HTERT RPE-1 (cell line): ENCODE results near the gene TRH.
"Not testable (repeated sequence)": the region's sequence is repeated elsewhere in the genome, so short reads cannot be mapped to it uniquely, and the experiment has no call there.

Source experiments
- in situ Hi-C: fragments of 300-500 bp; cut with MboI; formaldehyde crosslinking; loops from 4 replicates; pipeline ENCODE4 v1.14.3; 2020; ENCODE audit warnings: low sequenced_read_pairs

Gene TRH

DNA sequence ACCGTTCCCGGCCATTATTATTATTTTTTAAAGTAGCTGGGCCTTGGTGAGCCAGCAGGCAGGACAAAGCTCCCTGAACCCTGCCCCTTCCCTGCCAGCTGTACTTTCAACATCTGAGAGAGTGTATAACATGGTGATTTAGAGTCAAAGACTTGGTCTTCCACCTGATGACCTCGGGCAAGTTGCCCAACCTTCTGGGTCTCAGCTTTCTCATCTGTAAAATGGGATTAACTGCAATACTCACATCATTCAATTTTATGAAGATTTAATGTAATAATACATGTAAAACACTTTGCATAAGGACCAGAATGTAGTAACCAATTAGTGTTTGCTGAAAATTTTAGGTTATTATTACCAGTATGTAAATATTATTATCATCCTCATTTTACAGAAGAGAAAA lies 11.9 kb upstream of the TRH start:
- in situ Hi-C loops: no loop called here

- in situ Hi-C loops: no loop called here
These were observed 8.6 kb upstream of the TRH start for GRCh38 chr3:129965937-129966336.

- in situ Hi-C loops: no loop called here
These were observed 7.6 kb upstream of the TRH start for GRCh38 chr3:129966876-129967275.

- in situ Hi-C loops: no loop called here
These were observed 6.8 kb upstream of the TRH start for GRCh38 chr3:129967761-129968160.

GRCh38 chr3:129971351-129972052 lies 3.0 kb upstream of the TRH start:
- in situ Hi-C loops: no loop called here

DNA sequence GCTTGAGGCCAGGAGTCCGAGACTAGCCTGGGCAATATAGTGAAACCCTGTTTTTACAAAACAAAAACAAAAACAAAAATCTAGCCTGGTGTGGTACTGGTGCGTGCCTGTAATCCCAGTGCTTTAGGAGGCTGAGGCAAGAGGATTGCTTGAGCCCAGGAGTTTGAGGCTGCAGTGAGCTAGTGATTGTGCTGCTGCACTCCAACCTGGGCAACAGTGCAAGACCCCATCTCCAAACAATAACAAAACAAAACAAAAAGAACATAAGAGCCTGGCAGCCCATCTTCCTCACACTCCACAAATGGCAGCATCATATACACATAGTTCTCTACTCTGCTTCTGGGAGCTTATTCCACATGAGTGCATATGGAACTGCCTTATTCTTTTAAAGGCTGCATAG lies 2.2 kb upstream of the TRH start:
- in situ Hi-C loops: no loop called here

GRCh38 chr3:129973853-129974563 lies 512 bp upstream of the TRH start:
- in situ Hi-C loops: no loop called here

GRCh38 chr3:129974833-129975704 lies 549 bp downstream of the TRH start:
- in situ Hi-C loops: no loop called here

GRCh38 chr3:129975705-129976048 lies 1.2 kb downstream of the TRH start:
- in situ Hi-C loops: no loop called here

DNA sequence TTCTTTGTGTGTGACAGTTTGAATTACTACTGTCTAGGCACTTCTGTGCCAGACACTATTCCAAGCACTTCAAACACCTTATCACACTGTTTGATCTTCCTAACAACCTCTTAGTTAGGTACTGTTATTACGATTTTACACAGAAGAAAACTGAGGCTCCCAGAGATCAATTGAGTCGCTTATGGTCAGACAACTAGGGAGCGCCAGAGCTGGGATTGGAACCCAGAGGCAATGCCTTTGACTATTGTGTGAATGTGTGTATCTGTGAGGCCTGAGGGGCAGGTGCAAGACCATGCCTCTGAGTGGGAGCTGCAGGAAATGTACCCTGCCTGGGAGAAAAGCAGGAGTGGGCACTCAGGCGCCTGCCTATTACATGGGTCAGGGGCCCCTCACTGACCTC lies 1.8 kb downstream of the TRH start:
- in situ Hi-C loops: no loop called here

DNA sequence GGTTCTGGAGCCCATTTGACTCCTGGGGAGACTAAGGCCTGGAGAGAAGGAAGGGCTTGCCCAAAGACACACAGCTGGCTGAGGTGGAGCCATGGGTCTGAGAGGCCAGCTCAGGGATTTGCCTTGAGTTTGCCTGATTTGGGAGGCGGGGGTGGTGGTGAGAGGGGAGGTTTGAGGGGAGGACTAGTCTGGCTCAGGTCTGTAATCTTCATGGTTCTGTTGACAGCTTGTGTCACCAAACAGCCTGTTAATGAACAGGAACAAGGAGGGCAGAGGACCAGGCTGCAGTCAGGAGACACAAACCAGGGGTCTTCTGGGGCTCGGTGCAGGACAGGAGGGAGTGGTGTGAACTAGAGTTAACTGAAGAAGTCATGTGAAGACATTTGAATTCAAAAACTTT lies 3.6 kb downstream of the TRH start:
- in situ Hi-C loops: no loop called here

DNA sequence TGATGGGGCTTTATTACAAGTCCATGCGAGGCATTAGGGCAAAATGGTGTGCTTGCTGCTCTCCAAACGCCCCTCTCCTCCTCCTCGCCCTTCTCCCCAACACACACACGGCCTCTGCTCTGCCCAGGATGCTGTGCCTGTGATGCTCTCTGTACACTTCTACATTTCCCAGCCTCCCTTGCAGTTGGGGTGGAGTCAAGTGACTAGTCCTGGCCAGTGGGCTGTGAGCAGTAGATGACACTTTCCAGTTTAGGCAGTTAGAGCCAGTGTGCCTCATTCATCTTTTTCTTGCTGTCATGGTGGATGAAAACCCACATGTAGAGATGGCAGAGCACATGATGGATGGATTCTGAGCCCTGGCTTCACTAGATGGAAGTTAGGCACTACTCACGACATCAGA lies 5.4 kb downstream of the TRH start:
- in situ Hi-C loops: no loop called here

GRCh38 chr3:129983561-129983960 lies 9.0 kb downstream of the TRH start:
- in situ Hi-C loops: no loop called here

- in situ Hi-C loops: no loop called here
These were observed 9.6 kb downstream of the TRH start for GRCh38 chr3:129984125-129984524.

GRCh38 chr3:129985113-129985512 lies 10.6 kb downstream of the TRH start:
- in situ Hi-C loops: no loop called here

GRCh38 chr3:129988429-129988828 lies 13.9 kb downstream of the TRH start:
- in situ Hi-C loops: no loop called here

GRCh38 chr3:129989414-129989813 lies 14.9 kb downstream of the TRH start:
- in situ Hi-C loops: no loop called here

GRCh38 chr3:129992781-129993180 lies 18.3 kb downstream of the TRH start:
- in situ Hi-C loops: no loop called here

DNA sequence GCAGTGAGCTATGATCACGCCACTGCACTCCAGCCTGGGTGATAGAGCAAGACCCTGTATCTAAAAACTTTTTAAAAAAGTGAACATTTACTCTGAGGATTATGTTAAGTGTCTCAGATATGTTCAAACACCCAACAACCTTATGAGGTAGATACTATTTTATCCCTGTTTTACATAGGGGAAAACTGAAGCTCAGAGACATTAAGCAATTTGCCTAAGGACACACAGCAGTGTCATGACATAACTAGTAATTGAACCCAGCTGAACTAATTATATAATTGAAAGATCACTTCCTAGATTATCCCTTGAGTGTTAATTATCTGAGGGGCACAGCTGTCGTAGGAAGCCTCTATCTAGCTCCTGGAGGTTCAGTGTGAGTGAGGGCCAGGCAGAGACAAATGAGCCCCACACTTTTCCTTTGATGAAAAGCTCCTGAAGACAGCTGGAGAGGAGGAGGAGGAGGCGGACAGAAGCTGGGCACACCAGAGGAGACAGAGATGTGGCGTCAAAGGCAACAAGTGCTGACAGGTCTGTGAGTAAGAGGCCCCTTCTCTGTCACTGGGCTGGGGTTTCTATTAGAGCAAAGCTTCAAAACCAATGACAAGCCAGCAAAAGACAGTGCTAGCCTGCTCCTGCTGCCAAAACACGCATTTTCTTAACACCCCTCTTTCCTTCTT lies 20.5 kb downstream of the TRH start:
- in situ Hi-C loops: no loop called here

DNA sequence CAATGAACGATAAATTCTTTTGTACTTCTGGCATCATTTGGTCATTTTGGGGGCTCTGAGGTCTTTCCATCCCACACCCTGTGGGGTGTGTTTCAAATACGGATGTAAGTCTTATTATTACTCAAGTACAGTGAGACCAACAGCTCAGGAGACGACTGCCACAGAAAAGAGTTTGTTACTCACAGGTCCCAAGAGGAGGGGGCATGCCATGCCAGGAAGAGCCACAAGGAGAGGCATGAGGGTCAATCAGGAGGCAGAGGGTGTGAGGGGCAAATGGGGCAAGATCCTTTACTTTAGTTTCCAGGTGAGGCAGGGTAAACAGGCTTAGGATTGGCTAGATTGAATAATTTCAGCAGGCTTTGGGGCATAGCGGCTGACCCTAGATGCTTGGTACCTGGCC lies 21.6 kb downstream of the TRH start:
- in situ Hi-C loops: no loop called here

DNA sequence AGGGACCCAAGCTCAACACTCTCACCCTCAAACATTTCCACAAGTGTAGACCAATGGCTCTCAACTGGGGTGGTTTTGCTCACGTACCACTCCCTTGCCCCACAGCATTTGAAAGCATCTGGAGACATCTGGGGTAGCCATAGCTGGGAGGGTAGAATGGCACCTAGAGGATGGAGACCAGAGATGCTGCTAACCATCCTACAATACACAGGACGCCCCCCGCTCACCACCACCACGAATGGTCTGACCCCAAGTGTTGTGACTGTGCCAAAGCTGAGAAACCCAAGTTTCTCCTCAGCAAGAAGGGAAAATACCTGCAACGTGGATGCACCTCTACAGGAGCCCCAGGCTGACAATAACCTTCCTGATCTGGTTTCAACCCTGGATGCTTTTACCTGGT lies 24.7 kb downstream of the TRH start:
- in situ Hi-C loops: not testable (repeated sequence)
